Natural killer cell (primary cell): ENCODE data around the gene CALN1. TPM values are rescaled to one million over a fixed set of nuclear protein-coding genes. Genes with fewer than 3 reads are reported as not detected.

Source experiments
- ATAC-seq, 3 donors: fragments of 150-1000 bp in 2 of 3; fragments of 200-7000 bp in 1 of 3; cut with Tn5 transposase; 1 replicate in 1 of 3; 2 replicates in 2 of 3; pipeline ENCODE4 v1.10.0; 2021; ENCODE audit warnings: mild to moderate bottlenecking in 2 of 3, moderate library complexity in 2 of 3
- DNase-seq, 2 donors: peaks; one replicate each; pipeline versions ENCODE4 v3.0.0 to v3.0.0-alpha.2; 2013 to 2021; ENCODE audit warnings: mixed read lengths in 1 of 2
- H3K27ac ChIP-seq: one replicate; pipeline ENCODE4 v1.5.1; 2013; ENCODE audit warnings: mild to moderate bottlenecking, low read length
- H3K27me3 ChIP-seq: one replicate; pipeline ENCODE4 v1.6.1; 2013; ENCODE audit warnings: low read length; ENCODE audit not compliant: control insufficient read depth, insufficient read depth
- H3K36me3 ChIP-seq: one replicate; pipeline ENCODE4 v1.6.1; 2013; ENCODE audit warnings: low read length; ENCODE audit not compliant: control insufficient read depth, insufficient read depth
- H3K4me1 ChIP-seq: one replicate; pipeline ENCODE4 v1.6.1; 2013; ENCODE audit warnings: low read length; ENCODE audit not compliant: control insufficient read depth, insufficient read depth
- H3K4me3 ChIP-seq: one replicate; pipeline ENCODE4 v1.5.1; 2013; ENCODE audit warnings: low read length
- H3K9me3 ChIP-seq: one replicate; pipeline ENCODE4 v1.6.1; 2013; ENCODE audit warnings: low read length; ENCODE audit not compliant: control insufficient read depth, insufficient read depth
- H3K27ac Mint-ChIP-seq, 2 donors: one replicate each; pipeline ENCODE4 v1.8.0; 2022; ENCODE audit warnings: mild to moderate bottlenecking in 2 of 2, mixed read lengths in 2 of 2, moderate library complexity in 1 of 2
- H3K27me3 Mint-ChIP-seq, 2 donors: one replicate each; pipeline ENCODE4 v1.8.0; 2022; ENCODE audit warnings: low read depth in 2 of 2, mixed read lengths in 2 of 2
- H3K36me3 Mint-ChIP-seq: one replicate; pipeline ENCODE4 v1.8.0; 2022; ENCODE audit warnings: mixed read lengths
- H3K4me1 Mint-ChIP-seq, 2 donors: one replicate each; pipeline ENCODE4 v1.8.0; 2022; ENCODE audit warnings: mixed read lengths in 2 of 2
- H3K4me3 Mint-ChIP-seq: one replicate; pipeline ENCODE4 v1.8.0; 2022; ENCODE audit warnings: mild to moderate bottlenecking, moderate library complexity, mixed read lengths
- H3K9me3 Mint-ChIP-seq, 2 donors: one replicate each; pipeline ENCODE4 v1.8.0; 2022; ENCODE audit warnings: mixed read lengths in 2 of 2
- WGBS: methylation state at CpG from one replicate; pipeline ENCODE4 v1.1.7; 2013; ENCODE audit warnings: missing lambda C conversion rate; ENCODE audit not compliant: insufficient coverage; 5-methylcytosine and 5-hydroxymethylcytosine counted together
- intact Hi-C: fragments of 100-400 bp; cut with micrococcal nuclease; formaldehyde crosslinking; loops from one replicate; pipeline ENCODE4 v1.14.2; 2022
- total RNA-seq, 4 donors: library from RNA; stranded (reverse); fragments of 120-200 nt in 1 of 4; gene quantifications; one replicate each; pipeline versions ENCODE4 v1.2.3 to v1.2.4, GENCODE V29; 2013 to 2022
- TF ChIP-seq, protein P1 (sequence below): fragments of 200-600 bp; IDR thresholded peaks from one replicate; pipeline ENCODE4 v1.8.0; 2022; ENCODE audit warnings: antibody characterized with exemption

The CALN1 gene
- total RNA-seq, 3 donors from 2014 or later (not counting 1 experiment from before 2014, with no cell fraction given), result 0.18 TPM; not detected in 2

DNA sequence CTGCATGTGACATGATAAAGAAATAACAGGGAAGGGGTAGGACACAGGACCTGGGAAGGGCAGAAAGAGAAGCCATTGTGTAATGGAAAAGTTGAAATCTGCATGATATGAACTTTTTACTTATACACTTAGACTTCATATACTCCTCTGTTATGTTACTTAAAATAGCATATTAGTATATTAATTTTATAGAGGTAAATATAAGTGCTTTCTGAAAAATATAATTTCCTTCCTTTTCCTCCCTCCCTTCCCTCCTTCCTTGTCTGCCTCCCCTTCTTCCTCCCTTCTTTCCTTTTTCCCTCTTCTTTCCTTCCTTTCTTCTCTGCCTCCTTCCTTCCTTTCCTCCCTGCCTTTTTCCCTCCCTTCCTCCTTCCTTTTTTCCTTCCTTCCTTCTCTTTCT, 363.7 kb downstream of the CALN1 start:
- Mint-ChIP-seq H3K27ac (no peak overlapping the region), H3K27me3 (no peaks in the 10 kb centered on the region), H3K4me3 (no peak overlapping the region), H3K9me3 (peaks cover 0 to 4% of the 10 kb centered on the region in 2 donors), H3K36me3 (no peaks in the 10 kb centered on the region), H3K4me1 (no peaks in the 10 kb centered on the region)
- intact Hi-C loops, result no loop called here
- no peaks in the 10 kb centered on the region for H3K4me1 ChIP-seq
- DNase-seq (no peak), ATAC-seq (no peak)
- H3K36me3 ChIP-seq, result no peaks in the 10 kb centered on the region
- H3K27me3 ChIP-seq, result no peaks in the 10 kb centered on the region
- no peak overlapping the region for H3K4me3 ChIP-seq
- no peaks in the 10 kb centered on the region for H3K9me3 ChIP-seq
- TF ChIP-seq, protein P1, sequence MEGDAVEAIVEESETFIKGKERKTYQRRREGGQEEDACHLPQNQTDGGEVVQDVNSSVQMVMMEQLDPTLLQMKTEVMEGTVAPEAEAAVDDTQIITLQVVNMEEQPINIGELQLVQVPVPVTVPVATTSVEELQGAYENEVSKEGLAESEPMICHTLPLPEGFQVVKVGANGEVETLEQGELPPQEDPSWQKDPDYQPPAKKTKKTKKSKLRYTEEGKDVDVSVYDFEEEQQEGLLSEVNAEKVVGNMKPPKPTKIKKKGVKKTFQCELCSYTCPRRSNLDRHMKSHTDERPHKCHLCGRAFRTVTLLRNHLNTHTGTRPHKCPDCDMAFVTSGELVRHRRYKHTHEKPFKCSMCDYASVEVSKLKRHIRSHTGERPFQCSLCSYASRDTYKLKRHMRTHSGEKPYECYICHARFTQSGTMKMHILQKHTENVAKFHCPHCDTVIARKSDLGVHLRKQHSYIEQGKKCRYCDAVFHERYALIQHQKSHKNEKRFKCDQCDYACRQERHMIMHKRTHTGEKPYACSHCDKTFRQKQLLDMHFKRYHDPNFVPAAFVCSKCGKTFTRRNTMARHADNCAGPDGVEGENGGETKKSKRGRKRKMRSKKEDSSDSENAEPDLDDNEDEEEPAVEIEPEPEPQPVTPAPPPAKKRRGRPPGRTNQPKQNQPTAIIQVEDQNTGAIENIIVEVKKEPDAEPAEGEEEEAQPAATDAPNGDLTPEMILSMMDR, result no peak
- no peak overlapping the region for H3K27ac ChIP-seq

GRCh38 chr7:72042855-72043254, 369.3 kb downstream of the CALN1 start:
- H3K9me3 Mint-ChIP-seq, result peaks cover 3 to 7% of the 10 kb centered on the region in 2 donors
- WGBS, result 26% methylated on average over 3 of the region's 3 CpGs

DNA sequence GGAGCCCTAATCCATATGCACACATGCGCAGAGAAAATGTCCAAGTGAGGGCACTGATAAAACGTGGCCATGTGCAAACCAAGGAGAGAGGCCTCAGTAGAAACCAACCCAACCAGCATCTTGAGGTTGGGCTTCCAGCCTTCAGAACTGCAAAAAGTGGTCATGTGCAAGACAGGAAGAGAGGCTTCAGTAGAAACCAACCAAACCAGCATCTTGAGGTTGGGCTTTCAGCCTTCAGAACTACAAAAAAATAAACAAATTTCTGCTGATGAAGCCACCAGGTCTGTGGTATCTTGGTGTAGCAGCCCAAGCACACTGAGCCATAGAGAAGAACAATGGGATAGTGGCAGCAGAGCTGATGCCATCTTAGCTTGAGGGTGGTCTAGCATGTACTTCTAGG, 371.5 kb downstream of the CALN1 start:
- Histone ChIP-seq H3K27me3 (no peaks in the 10 kb centered on the region), H3K4me3 (no peak overlapping the region), H3K9me3 (peaks cover 4% of the 10 kb centered on the region), H3K27ac (no peak overlapping the region), H3K36me3 (no peaks in the 10 kb centered on the region), H3K4me1 (no peaks in the 10 kb centered on the region)
- no peak for DNase-seq
- H3K4me3 Mint-ChIP-seq, result no peak overlapping the region
- 68% methylated on average over 2 of the region's 2 CpGs for WGBS
- intact Hi-C loops, result no loop called here
- H3K27me3 Mint-ChIP-seq, result no peaks in the 10 kb centered on the region
- H3K4me1 Mint-ChIP-seq, result no peaks in the 10 kb centered on the region
- H3K27ac Mint-ChIP-seq, result no peak overlapping the region
- H3K36me3 Mint-ChIP-seq, result no peaks in the 10 kb centered on the region
- TF ChIP-seq, protein P1, result no peak
- no peak for ATAC-seq
- H3K9me3 Mint-ChIP-seq, result peaks cover 5 to 9% of the 10 kb centered on the region in 2 donors

More at GRCh38 chr7:72042855-72043254, 369.3 kb downstream of the CALN1 start:
- Mint-ChIP-seq H3K4me3 (no peak overlapping the region), H3K36me3 (no peaks in the 10 kb centered on the region), H3K27ac (no peak overlapping the region), H3K4me1 (no peaks in the 10 kb centered on the region), H3K27me3 (no peaks in the 10 kb centered on the region)
- no peak for DNase-seq
- no peaks in the 10 kb centered on the region for H3K36me3 ChIP-seq
- no peaks in the 10 kb centered on the region for H3K27me3 ChIP-seq
- ATAC-seq, result no peak
- no peaks in the 10 kb centered on the region for H3K4me1 ChIP-seq
- TF ChIP-seq, protein P1, result no peak
- peaks cover 4% of the 10 kb centered on the region for H3K9me3 ChIP-seq
- H3K4me3 ChIP-seq, result no peak overlapping the region
- no peak overlapping the region for H3K27ac ChIP-seq
- intact Hi-C loops, result no loop called here

GRCh38 chr7:72039460-72039859, 372.7 kb downstream of the CALN1 start:
- H3K27me3 ChIP-seq, result no peaks in the 10 kb centered on the region
- no peak overlapping the region for H3K27ac ChIP-seq
- H3K4me3 Mint-ChIP-seq, result no peak overlapping the region
- no peaks in the 10 kb centered on the region for H3K27me3 Mint-ChIP-seq
- H3K27ac Mint-ChIP-seq, result no peak overlapping the region
- H3K9me3 ChIP-seq, result peaks cover 4% of the 10 kb centered on the region
- H3K36me3 ChIP-seq, result no peaks in the 10 kb centered on the region
- no peaks in the 10 kb centered on the region for H3K36me3 Mint-ChIP-seq
- WGBS, result no CpG with 5 or more reads among the region's 1 CpG
- TF ChIP-seq, protein P1, result no peak
- no peak for ATAC-seq
- DNase-seq, result no peak
- intact Hi-C loops, result no loop called here
- H3K4me1 ChIP-seq, result no peaks in the 10 kb centered on the region
- no peaks in the 10 kb centered on the region for H3K4me1 Mint-ChIP-seq
- H3K4me3 ChIP-seq, result no peak overlapping the region
- H3K9me3 Mint-ChIP-seq, result peaks cover 5 to 7% of the 10 kb centered on the region in 2 donors
